GM18499 (cell line): ENCODE results near the gene NFIC.

Experiments
- ATAC-seq: cut with Tn5 transposase; IDR thresholded peaks from one replicate; pipeline ENCODE4 v1.9.1; 2021; ENCODE audit warnings: moderate number of reproducible peaks; ENCODE audit not compliant: insufficient read depth, unreplicated experiment

Gene NFIC

GRCh38 chr19:3517638-3518037 lies 151.3 kb downstream of the NFIC start:
- no peak for ATAC-seq

- no peak for ATAC-seq
Measured at GRCh38 chr19:3518255-3518654, 151.9 kb downstream of the NFIC start.

GRCh38 chr19:3518659-3519058 lies 152.3 kb downstream of the NFIC start:
- ATAC-seq = no peak
